ENCODE measurements around the gene ELMOD3. TPM values are rescaled to one million over a fixed set of nuclear protein-coding genes. Genes with fewer than 3 reads are reported as not detected.

Gene ELMOD3
- total RNA-seq, 2 donors from 2014 or later: 16.9 to 18.5 TPM

DNA sequence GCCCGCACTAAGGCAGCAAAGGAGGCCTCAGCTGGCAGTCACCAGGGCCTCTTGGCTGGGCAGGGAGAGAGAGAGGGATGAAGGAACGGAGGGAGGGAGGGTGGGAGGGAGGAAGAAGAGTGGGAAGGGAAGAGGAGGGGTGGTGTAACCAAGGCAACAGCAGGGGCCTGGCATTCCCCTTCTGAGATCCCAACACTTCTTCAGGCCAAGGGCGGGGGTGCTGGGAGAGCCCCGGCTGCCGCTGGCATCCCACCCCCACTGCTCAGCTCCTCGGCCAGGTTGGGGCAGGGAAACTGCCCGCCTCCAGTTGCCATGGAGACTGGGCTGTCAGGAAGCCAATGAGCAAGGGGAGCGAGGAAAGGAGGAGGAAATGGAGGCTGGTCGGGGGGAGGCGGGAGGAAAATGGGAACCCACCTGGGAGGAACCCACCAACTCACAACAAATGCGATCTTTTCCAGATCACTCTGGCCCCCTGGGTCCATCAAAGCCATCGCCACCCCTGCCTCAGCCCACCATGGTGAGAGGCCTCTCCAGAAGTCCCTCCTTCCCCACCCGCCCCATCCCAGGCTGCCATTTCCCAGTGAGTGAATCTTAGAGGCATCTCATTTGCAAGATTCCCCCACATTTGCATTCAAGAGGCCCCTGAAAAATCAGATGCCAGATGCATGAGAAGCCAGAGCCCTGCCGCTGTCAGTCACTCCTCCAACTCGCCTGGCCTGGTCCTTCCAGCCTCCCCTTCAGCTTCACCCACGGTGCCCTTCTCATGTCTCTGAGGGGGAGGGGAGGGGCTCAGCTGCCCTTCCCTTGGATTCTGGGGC, 76.4 kb downstream of the ELMOD3 start:
- TF ChIP-seq, protein P1, sequence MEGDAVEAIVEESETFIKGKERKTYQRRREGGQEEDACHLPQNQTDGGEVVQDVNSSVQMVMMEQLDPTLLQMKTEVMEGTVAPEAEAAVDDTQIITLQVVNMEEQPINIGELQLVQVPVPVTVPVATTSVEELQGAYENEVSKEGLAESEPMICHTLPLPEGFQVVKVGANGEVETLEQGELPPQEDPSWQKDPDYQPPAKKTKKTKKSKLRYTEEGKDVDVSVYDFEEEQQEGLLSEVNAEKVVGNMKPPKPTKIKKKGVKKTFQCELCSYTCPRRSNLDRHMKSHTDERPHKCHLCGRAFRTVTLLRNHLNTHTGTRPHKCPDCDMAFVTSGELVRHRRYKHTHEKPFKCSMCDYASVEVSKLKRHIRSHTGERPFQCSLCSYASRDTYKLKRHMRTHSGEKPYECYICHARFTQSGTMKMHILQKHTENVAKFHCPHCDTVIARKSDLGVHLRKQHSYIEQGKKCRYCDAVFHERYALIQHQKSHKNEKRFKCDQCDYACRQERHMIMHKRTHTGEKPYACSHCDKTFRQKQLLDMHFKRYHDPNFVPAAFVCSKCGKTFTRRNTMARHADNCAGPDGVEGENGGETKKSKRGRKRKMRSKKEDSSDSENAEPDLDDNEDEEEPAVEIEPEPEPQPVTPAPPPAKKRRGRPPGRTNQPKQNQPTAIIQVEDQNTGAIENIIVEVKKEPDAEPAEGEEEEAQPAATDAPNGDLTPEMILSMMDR (IDR thresholded peaks at IDR 0.05): no peak
- no peak for TF ChIP-seq POLR2A (IDR thresholded peaks at IDR 0.05)

DNA sequence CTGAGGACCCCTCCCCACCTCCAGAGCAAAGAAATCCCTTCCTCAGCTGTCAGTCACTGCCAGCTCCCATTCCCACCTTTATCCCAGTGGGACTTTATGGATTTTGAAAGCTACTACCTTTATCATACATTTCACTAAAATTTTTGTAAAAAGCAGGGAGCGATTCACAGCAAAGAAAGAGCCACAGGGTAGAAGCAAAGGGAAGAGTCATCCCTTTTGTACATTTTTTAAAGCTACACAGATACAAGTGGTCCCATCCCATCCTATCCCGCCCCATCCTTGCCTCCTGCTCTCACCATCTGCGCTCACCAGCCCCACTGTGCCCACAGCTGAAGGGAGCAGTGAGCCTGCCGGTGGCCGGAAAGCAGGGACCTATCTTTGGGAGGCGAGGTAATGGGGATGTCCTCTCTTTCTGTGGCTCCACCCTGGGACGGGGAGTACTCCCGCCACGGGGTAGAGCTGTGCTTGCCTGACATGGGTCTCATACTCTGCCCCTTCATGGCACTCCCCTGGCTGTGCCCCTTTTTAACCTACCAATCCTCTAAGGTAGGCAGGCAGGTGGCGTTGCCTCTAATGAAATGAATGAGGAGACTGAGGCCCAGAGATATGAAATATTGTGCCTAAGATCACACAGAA, 77.1 kb downstream of the ELMOD3 start:
- H3K4me3 ChIP-seq: no peak overlapping the region
- DNase-seq (no peak), ATAC-seq (no peak)
- no peak overlapping the region for H3K27ac ChIP-seq
- H3K9me3 ChIP-seq: no peaks in the 10 kb centered on the region
- no peak for TF ChIP-seq POLR2A (IDR thresholded peaks at IDR 0.05)
- TF ChIP-seq, protein P1 (IDR thresholded peaks at IDR 0.05): no peak
- no peaks in the 10 kb centered on the region for H3K27me3 ChIP-seq
- peaks cover 55% of the 10 kb centered on the region for H3K4me1 ChIP-seq
- H3K36me3 ChIP-seq (replicated peaks in 1 of 2; ENCODE audit: insufficient read depth in 1 of 2, low read depth in 2 of 2): no peaks in the 10 kb centered on the region
- intact Hi-C loops (cut with DNase I): no loop called here
- 91 to 95% methylated on average over 5 to 10 of the region's 10 CpGs for WGBS, 2 donors

More for the DNA sequence above, 76.4 kb downstream of the ELMOD3 start:
- H3K36me3 ChIP-seq (replicated peaks in 1 of 2; ENCODE audit: insufficient read depth in 1 of 2, low read depth in 2 of 2): no peaks in the 10 kb centered on the region
- no peaks in the 10 kb centered on the region for H3K27me3 ChIP-seq
- no peak overlapping the region for H3K27ac ChIP-seq
- H3K4me3 ChIP-seq: no peak overlapping the region
- no peak for ATAC-seq
- H3K9me3 ChIP-seq: no peaks in the 10 kb centered on the region
- 73 to 85% methylated on average over 13 to 16 of the region's 16 CpGs for WGBS, 2 donors
- peaks cover 55% of the 10 kb centered on the region for H3K4me1 ChIP-seq
- peak in 1 of 4 donors; percentile 42 for DNase-seq
- intact Hi-C loops (cut with DNase I): no loop called here

DNA sequence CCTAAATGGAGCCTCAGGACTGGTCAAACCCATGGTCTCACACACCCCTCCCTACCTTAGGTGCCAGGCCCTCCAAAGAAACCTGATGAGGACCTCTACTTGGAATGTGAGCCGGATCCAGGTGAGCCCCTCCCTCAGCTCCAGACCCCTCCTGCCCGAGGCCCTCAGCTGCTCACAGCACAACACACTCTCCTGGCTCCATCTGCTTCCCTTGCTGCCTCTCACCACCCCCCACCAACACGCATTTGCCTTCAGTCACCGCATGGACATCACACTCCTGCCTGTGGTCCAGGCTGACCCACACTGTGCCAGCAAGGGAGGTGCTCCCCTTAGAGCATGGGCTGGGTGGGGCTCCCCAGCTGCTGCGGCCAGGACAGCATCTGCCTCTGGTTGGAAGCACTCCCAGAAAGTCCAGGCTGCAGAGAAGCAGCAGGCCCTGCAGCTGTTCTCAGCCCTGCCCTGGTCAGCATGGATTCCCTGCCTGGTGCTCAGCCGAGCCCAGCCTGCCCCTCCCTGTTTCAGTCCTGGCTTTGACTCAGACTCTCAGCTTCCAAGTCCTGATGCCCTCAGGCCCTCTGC, 79.0 kb downstream of the ELMOD3 start:
- WGBS, 2 donors: 56 to 72% methylated on average over 3 to 6 of the region's 6 CpGs
- Histone ChIP-seq H3K27ac (peak overlapping the region; percentile 44 to 64 (median 46)), H3K27me3 (no peaks in the 10 kb centered on the region), H3K4me3 (no peak overlapping the region), H3K4me1 (peaks cover 58% of the 10 kb centered on the region), H3K36me3 (replicated peaks in 1 of 2; ENCODE audit: insufficient read depth in 1 of 2, low read depth in 2 of 2) (no peaks in the 10 kb centered on the region), H3K9me3 (no peaks in the 10 kb centered on the region)
- intact Hi-C loops (cut with DNase I): no loop called here
- DNase-seq: peak; percentile 73 to 91 (median 82)
- TF ChIP-seq, protein P1 (IDR thresholded peaks at IDR 0.05): no peak
- TF ChIP-seq POLR2A (IDR thresholded peaks at IDR 0.05): no peak
- peak; percentile 62 for ATAC-seq

DNA sequence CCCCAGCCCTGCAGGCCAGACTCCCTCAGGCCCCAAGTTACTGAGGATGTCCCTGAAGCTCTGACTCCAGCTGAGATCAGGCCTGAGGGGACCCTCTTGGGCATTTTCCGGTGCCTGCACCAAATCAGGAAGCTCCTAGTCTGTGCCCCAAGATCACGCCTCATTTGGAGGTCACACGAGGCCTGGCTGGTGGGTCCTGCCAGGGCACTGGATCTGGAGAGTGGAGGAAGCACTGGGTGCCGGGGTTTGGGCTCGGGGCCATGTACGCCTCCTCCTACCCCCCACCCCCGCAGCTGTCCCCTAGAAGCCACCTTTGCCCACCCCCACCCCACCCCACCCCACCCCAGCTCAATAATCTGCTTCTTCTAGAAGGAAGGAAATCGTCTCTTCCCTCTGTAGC, 80.1 kb downstream of the ELMOD3 start:
- no peak for TF ChIP-seq POLR2A (IDR thresholded peaks at IDR 0.05)
- TF ChIP-seq, protein P1 (IDR thresholded peaks at IDR 0.05): no peak
- Histone ChIP-seq H3K27ac (peak overlapping the region in 3 of 4 donors; percentile 44 to 64 (median 46)), H3K4me3 (no peak overlapping the region), H3K36me3 (replicated peaks in 1 of 2; ENCODE audit: insufficient read depth in 1 of 2, low read depth in 2 of 2) (no peaks in the 10 kb centered on the region), H3K9me3 (no peaks in the 10 kb centered on the region), H3K4me1 (peaks cover 69% of the 10 kb centered on the region), H3K27me3 (no peaks in the 10 kb centered on the region)
- intact Hi-C loops (cut with DNase I): no loop called here
- WGBS, 2 donors: 84% methylated on average over 7 of the region's 8 CpGs; no CpG with 5 or more reads in 1 of the 2 donors
- ATAC-seq (no peak), DNase-seq (no peak)
